ENCODE results near the gene PARD3B.

- TF ChIP-seq, protein P1, sequence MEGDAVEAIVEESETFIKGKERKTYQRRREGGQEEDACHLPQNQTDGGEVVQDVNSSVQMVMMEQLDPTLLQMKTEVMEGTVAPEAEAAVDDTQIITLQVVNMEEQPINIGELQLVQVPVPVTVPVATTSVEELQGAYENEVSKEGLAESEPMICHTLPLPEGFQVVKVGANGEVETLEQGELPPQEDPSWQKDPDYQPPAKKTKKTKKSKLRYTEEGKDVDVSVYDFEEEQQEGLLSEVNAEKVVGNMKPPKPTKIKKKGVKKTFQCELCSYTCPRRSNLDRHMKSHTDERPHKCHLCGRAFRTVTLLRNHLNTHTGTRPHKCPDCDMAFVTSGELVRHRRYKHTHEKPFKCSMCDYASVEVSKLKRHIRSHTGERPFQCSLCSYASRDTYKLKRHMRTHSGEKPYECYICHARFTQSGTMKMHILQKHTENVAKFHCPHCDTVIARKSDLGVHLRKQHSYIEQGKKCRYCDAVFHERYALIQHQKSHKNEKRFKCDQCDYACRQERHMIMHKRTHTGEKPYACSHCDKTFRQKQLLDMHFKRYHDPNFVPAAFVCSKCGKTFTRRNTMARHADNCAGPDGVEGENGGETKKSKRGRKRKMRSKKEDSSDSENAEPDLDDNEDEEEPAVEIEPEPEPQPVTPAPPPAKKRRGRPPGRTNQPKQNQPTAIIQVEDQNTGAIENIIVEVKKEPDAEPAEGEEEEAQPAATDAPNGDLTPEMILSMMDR (IDR thresholded peaks at IDR 0.05; ENCODE audit: borderline replicate concordance, extremely low read depth, low read length, poor library complexity, severe bottlenecking): no peak
- no peak for TF ChIP-seq EZH2 (IDR thresholded peaks at IDR 0.05; ENCODE audit: borderline replicate concordance, low read depth, low read length, severe bottlenecking)
Observed at GRCh38 chr2:204504594-204504993, 40.7 kb upstream of the PARD3B start.

Measured in DND-41 (cell line).